GM03348 (cell line): ENCODE results near the gene NCK2.

Source experiments
- DNase-seq: peaks from one replicate; pipeline ENCODE4 v3.0.0; 2012; ENCODE audit warnings: low spot score

The NCK2 gene

DNA sequence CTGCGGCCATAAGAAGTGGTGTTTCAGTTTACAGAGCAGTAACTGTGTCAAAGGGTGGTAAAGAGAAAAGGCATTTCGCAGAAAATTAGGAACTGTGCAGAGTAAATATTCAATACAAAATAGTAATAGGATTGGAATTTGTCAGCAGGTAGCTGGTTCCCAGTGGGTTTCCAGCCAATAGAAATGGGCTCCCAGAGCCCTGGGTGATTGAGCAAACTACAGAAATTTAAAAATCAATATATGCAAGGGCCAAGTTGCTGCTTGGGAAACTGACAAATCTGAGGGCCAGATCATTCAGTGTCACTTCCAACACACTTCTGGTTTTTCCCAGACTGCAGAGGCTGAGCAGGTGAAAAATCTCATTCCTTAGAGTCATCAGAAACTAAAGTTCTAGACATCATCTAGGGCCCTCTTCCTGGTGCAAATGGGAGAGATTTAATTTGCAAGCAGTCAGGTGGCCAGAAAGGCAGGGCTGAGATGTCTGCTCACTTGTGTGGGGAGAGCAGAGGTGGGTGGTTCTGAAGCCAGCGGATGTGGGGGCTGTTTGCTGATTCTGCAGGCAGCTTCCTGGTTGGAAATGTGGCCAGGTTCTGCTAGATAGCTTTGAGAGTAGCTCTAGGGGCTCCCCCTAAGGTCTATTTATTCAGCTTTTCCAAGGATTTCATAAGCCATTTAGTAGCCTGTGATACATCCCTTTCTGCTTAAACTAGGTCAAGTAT is 182.4 kb downstream of the NCK2 start:
- DNase-seq: no peak

DNA sequence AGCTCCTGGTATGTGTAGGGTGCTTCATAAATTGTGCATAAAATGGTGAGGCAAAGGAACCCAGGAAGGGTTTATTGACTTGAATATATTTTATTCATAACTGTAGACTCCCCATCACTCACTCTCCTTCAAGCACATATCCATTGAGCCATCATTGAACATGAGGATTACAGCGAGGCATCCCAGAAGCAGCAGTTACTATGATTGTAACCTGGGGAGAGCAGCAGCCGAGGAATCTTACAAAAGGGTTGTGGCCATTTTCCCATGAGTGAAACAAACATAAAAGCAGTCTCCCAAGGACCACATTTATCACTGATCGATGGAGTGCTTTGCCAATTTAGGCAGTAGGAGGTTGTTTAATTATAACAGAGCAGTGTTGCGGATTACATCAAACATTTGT is 183.4 kb downstream of the NCK2 start:
- no peak for DNase-seq

DNA sequence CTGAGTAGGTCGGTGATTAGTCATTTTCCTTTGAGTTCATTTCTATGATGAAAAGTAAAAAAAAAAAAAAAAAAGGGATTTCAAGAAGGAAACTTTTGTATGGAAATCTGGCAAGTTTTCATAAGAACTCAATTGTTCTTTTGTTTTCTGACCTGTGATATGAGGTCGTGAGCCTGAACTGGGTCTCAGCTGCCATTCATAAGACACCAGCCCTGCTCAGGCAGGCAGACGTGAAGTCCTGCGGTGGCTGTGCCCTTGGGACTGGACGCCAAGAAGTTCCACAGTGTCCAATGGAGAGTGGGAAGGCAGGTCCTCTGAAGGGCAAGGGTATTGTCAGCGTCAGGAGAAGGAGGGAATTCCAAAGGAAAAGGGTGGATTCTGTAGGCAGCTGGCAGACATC is 183.9 kb downstream of the NCK2 start:
- no peak for DNase-seq

DNA sequence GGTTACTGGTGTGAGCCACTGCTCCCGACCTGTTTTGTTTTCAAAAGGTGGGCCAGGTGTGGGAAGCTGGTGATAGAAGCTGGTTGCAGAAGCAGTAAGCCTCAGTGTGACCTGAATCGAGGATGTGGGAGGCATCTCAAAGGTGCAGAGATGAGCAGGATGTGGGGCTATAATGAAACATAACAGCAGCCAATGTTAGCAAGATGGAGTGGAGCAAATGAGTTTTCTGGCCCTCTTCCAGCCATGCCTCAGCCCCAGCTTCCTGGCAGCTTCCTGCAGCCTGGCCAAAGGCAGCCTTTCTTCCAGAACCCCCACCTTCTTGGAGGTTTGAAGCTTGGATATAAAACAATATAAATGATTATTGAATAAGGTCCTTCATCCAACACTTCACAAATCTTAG is 184.8 kb downstream of the NCK2 start:
- DNase-seq: no peak

DNA sequence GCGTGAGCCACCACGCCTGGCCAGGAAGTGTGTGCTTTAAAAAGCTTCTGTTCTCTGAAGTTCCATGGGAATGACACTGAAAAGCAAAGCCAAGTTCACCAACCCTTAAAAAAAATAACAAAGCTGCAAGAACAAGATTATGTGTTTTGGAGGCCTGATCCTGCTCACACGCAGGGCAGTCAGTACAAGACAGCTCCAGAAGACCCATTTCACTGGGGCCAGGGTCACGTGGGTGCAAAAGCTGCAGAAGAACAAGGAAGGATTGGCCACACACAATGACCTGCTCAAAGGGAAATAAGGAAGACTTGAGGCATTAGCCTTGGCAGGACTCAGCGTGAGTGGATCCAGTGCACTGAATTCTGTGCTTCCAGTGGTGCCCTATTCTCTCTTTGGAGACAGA is 187.9 kb downstream of the NCK2 start:
- no peak for DNase-seq

DNA sequence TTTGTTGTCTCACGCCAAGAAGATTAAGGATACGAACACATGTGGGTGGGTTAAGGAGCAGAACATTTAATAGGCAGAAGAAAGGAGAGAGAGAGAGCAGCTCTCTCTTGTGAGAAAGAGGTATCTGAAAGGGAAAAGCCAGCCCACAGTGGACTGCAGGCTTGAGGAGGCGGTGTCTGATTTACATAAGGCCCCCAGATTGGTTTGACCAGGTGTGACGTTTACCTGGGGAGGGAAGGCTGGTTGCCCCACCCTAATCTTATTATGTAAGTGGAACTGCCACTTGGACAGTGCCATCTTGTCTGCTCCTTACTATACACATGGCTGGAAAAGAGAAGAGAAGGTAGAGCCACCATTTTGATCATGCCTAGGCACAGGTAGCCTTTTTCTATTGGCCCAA is 189.2 kb downstream of the NCK2 start:
- DNase-seq: no peak

DNA sequence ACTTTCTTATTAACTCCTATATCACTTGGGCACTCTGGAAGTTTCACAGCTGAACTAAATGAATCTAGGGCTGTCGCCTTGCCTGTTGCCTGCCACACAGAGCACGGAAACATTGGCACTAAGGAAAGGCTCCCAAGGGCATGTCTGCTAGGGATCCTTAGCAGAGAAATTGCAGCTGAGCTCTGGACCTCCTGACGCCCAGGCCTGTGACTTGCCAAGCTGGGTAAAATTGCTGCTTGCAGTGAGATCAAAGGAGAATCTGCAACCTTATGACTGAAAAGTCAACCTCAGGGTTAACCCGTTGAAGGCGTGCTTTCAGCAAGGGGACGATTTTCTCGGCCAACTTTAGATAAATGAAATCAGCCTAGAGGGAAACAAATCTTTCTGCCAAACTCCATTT is 189.8 kb downstream of the NCK2 start:
- DNase-seq: no peak

DNA sequence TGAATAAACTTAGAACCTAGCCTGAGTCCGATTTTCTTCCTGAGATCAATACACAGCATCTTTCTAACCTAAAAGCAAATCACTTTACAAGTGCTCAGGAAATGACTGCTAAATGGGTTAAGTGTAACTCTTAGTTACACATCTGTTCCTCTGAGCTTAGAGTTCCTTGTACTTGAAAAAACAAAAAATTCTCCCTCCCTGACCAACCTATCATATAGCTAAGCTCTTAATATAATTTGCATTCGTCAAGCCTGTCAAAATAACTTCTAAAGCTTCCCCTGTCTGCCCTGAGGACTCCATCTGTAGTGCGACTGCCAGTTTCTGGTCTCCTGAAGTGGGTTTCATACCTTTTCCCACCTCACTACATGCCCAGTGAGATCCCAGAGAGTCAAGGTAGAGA is 190.4 kb downstream of the NCK2 start:
- no peak for DNase-seq

DNA sequence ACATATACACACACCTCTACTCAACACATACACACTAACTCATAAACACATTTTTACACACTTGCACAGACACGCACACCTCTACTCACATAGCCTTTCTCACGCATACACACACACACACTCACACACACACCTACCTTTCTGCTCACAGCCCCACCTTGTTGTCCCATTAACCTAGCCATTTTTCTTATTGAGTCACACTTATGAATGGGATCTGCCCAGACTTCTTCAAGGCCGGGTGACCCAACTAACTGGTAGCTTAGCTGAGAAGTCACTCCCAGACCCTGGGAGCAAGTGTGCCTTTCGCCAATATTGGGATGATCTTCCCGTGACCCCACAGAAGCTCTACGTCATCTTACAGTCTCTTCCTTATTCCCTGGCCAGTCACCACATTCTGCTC is 192.2 kb downstream of the NCK2 start:
- no peak for DNase-seq

DNA sequence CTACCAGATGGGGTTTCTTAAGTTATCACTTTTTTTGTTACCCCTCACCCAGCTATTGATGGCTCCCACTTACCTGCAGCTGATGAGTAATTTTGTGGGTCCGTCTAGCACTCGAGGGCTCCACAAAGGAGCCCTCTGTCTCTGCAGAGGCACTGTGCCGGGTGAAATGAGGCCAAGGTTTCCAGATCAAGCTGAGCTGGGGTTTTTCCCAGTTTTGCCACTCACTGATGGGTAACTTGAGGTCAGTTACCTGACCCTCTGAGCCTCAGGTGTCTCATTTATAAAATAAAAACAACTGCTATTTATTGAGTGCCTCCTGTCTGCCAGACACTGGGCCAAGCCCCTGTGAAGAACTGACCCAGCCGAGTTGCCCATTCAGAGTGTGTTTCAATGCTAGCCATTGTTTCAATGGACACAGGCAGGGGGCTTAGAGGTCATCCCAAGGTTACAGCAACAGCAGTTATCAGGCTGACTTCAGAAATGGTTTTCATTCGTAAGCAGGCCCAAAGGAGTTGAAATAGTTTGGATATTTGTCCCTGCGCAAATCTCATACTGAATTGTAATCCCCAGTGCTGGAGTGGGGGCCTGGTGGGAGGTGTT is 192.9 kb downstream of the NCK2 start:
- DNase-seq: no peak
